Measurements from ENCODE around the gene BACH2.
A peak's percentile ranks its signal among the peaks of the same experiment; 100 is the strongest.

The BACH2 gene

GRCh38 chr6:90237350-90237990 lies 59.2 kb downstream of the BACH2 start:
- no peak for DNase-seq

DNA sequence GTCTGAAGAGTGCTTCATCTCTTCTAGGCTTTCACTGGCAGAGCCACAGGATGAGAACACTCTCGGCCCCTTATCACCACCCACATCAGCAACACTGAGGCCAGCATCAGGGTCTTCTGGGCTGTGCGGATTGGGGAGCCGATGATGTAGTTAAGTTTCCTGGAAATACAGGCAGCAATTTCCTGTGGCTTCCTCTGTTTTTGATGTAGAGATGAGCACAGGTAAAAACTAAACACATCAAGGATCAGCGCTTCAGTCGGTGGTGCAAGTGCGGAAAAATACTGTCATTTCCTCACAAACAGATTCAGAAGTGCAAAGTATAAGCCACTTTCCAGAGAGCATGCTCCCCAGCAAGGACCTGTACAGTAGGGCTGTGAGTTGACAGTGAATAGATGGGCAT lies 62.6 kb downstream of the BACH2 start:
- peak; percentile 51 for DNase-seq

- DNase-seq, result no peak
Observed at GRCh38 chr6:90233213-90233612, 63.4 kb downstream of the BACH2 start.

DNA sequence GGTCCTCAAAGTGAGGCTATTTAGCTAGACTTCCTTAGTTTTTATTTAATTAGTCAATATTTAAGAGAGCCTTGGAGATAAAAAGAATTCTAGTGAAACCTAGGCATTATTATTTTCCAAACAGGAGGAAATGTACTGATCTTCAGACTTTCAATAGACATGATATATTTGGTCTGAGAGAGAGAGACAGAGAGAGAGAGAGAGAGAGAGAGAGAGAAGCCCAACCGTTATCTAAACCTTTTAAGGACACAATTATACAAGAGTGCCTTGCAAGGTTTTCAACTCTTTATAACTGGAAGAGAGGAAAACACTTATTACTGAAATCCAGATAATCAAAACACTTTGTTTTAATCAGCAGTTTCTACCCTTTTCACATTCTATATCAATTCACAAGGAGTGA lies 64.8 kb downstream of the BACH2 start:
- no peak for DNase-seq

- no peak for DNase-seq
Observed at GRCh38 chr6:90231308-90231707, 65.3 kb downstream of the BACH2 start.

GRCh38 chr6:90230548-90231215 lies 66.0 kb downstream of the BACH2 start:
- DNase-seq, result no peak

DNA sequence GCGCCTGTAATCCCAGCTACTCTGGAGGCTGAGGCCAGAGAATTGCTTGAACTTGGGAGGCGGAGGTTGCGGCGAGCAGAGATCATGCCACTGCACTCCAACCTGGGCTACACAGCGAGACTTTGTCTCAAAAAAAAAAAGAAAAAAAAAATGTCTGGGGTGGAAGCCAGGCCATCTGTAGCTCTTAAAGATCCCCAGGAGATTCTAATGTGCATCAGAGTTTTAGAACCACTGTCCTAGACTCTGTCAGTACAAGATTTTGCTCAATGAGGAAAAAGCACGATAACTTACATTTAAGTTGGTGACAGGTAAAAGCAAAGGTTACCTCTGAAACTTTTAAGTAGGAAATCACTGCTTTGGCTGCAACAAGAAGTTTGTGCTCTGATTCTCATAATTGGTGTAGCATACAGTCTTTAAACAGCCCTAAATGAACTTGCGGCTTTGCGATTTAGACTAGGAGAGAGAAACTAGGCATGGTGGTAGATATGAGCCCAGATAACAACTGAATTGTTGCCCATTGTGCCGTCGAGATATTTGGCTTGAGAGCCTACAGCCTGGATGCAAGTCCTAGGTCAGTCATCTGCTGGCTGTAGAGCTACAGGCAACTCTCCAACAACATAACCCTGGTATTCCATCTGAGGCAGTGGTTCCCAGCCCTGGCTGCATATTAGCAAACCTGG lies 67.2 kb downstream of the BACH2 start:
- no peak for DNase-seq

- no peak for DNase-seq
Observed at GRCh38 chr6:90227673-90228072, 69.0 kb downstream of the BACH2 start.

DNA sequence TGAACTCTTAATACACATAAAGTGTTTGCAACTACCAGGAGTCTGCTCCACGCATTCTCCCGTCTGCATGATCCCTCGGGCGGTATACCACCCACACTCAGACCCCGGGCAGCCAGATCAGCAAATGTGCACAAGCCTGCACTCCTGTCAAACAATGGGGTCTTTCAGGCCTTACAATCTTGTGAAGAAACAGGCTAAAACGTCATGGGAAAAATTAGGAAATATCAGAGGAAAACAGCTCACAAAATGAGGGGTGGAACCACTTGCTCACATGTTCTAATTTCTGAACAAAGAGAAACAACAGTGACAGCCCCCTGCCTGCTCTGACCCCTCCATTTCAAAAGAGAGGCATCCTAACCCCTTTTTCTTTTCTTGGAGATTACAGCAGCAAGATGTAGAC lies 69.4 kb downstream of the BACH2 start:
- no peak for DNase-seq

- DNase-seq, result no peak
Observed at GRCh38 chr6:90226257-90226656, 70.4 kb downstream of the BACH2 start.

DNA sequence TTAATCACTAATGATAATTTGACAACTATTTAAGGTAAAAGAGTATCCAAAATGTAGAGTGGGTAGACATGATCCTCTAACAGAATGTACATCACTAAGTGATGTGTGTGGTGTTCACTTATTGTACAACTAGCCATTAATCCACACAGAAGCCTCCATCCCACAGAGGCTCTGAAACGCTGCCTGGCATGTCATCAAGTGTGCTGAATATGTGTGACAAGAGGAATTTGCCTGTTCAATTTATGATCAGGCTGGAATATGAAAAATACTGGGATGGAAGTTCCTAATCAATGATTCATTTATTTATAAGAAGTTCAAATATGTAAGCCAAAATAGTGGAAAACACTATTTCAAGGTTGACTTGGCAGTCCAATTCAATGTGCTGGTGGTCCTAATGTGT lies 72.4 kb downstream of the BACH2 start:
- no peak for DNase-seq

DNA sequence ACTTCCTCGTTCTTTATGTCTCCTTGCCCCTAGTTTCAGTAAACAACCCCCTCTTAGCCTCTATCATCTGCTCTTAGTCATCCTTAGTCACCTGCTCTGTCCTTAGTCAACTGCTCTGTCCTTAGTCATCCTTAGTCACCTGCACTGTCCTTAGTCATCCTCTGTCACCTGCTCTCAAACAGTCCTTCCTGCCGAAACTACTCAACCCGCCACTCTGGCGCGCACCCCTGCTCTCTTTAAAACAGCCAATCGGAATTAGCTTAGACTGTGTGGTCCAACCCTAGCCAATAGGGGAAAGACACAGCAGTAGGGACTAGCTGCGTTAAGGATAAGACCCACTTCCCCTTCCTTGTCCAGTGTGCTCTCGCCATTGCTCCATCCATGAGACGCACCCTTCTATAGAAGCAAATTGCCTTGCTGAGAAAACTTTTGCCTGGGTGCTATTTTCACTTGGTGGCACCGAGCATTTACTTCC lies 73.9 kb downstream of the BACH2 start:
- DNase-seq, result no peak

GRCh38 chr6:90222008-90222407 lies 74.6 kb downstream of the BACH2 start:
- DNase-seq, result no peak

DNA sequence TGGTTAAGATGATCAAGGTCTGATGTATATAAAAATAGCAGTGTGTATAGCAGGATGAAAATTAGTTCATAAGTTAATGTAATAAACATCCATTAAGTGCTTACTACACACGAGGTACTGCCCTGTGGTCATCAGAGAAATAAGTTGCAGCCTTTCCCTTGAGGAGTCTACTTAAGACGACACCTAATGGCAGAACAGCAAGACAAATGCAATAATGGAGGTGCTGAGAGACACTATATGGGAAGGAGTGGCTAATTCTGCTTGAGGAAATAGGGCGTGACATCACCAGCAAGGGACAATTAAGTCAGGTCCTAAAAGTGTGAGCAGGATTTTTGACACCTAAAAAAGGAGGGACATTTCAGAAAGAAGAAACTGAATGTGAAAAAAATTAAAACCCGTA lies 75.2 kb downstream of the BACH2 start:
- DNase-seq, result no peak

DNA sequence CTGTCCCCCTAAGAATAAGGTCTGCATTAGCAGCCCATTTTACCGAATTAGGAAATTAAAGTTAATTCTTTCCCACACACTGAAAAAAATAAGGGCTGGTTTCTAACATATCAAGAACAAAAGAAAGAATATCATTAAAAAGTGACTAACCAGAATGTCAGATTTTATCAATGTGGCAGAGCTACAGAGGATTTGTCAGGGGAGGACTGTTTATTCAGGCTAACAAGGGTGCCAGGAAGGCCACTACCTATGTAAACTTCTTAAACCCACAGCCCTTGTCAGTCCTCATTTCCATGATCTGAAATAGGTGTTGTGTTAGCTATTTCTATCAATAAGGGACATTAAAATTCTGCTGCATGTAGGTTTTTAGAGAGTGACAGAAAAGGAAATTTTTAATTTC lies 76.4 kb downstream of the BACH2 start:
- DNase-seq, result no peak

DNA sequence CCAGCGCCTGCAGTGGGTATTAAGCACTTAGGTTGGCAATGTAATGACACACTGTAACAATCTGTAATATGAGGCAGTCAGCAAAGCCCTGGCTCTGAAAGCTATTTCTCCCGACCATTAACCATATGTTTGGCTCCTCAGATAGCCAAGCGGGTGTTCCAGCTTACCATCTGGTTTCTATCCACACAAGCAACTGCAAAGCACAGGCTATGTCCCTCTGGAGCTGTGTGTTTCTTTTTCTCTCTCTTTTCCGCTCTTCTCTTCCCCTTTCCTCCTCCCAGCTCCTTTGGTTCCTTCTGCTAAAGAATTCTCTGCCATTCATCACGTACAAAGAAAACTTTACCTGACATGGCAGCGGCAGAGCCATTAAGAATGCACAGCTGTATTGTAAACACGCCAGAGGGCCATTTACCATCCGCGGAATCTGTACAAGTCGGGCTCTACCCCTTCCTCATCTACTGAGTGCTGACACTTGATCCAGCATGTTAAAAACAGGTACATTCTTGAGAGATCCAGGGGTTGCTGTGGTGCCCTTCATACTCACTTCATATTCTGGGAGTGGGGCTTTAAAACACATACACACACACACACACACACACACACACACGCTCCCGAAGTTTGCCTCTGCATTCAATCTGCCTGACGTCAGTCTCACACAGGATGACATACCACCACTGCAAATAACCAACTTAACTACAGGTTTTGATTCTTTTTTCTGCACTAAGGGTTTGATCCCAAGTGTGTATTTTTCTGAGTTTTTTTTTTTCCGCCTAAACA lies 77.2 kb downstream of the BACH2 start:
- no peak for DNase-seq

GRCh38 chr6:90218959-90219208 lies 77.8 kb downstream of the BACH2 start:
- DNase-seq, result no peak

- DNase-seq, result no peak
Observed at GRCh38 chr6:90217506-90218127, 79.0 kb downstream of the BACH2 start.

- peak; percentile 26 for DNase-seq
Observed at GRCh38 chr6:90216072-90216977, 80.3 kb downstream of the BACH2 start.

- DNase-seq, result no peak
Observed at GRCh38 chr6:90214966-90215365, 81.7 kb downstream of the BACH2 start.

GRCh38 chr6:90214461-90214860 lies 82.2 kb downstream of the BACH2 start:
- no peak for DNase-seq

DNA sequence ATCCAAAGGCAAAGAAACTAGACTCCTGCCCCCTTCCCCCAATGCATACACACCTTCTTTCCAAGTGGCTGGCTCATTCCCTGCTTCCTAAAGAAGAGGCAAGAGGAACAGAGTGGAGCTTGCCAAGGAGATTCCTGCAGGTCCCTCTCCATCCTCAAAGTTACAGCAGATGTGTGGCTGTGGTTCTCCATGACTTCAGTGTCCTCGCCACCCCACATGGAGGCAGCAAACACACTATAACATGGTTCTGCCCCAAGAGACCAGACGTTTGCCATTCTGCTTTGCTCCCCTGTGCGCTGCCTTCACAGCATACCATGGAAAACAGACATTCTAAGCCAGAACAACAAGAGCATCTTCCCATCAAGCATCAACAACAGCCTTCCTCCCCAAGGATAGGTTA lies 84.4 kb downstream of the BACH2 start:
- no peak for DNase-seq
